HL-60 (cell line): ENCODE data around the gene LMNTD1.

ENCODE experiments used
- DNase-seq, 2 experiments: peaks; one replicate each; pipeline ENCODE4 v3.0.0-alpha.2; 2010 to 2020; ENCODE audit warnings: low read depth in 1 of 2, low spot score in 1 of 2
- H3K27ac ChIP-seq: fragments of 250-450 bp; sonication (Bioruptor Pico); replicated peaks from 2 replicates; pipeline ENCODE4 v1.5.1; 2020; ENCODE audit warnings: mild to moderate bottlenecking, moderate library complexity
- H3K27me3 ChIP-seq: fragments of 250-450 bp; sonication (Bioruptor Pico); 2 replicates; pipeline ENCODE4 v1.5.1; 2021; ENCODE audit warnings: mild to moderate bottlenecking, moderate library complexity; ENCODE audit not compliant: insufficient read depth, poor library complexity, severe bottlenecking
- H3K4me3 ChIP-seq: replicated peaks from 2 replicates; pipeline ENCODE4 v1.5.1; 2011; ENCODE audit warnings: mild to moderate bottlenecking, control low read depth, low read length; ENCODE audit not compliant: insufficient read depth
- CTCF ChIP-seq: IDR thresholded peaks from one replicate; pipeline ENCODE4 v1.5.1; 2011; ENCODE audit warnings: low read length, control low read depth, inconsistent platforms; ENCODE audit not compliant: insufficient read depth
- GABPA ChIP-seq: IDR thresholded peaks from 2 replicates; pipeline ENCODE4 v1.6.1; 2012; ENCODE audit warnings: low read depth
- POLR2AphosphoS5 ChIP-seq: IDR thresholded peaks from 2 replicates; pipeline ENCODE4 v1.6.1; 2012; ENCODE audit warnings: low read depth
- SPI1 ChIP-seq: IDR thresholded peaks from 2 replicates; pipeline ENCODE4 v1.6.1; 2012; ENCODE audit warnings: low read depth, mild to moderate bottlenecking, borderline replicate concordance
- TF ChIP-seq, protein P1 (sequence below): IDR thresholded peaks from 2 replicates; pipeline ENCODE4 v1.6.1; 2012; ENCODE audit warnings: low read depth; ENCODE audit not compliant: insufficient replicate concordance

The LMNTD1 gene

GRCh38 chr12:25583545-25583944, 30.5 kb upstream of the LMNTD1 start:
- no peak overlapping the region for H3K4me3 ChIP-seq
- TF ChIP-seq CTCF (no peak), GABPA (no peak), POLR2AphosphoS5 (no peak), SPI1 (no peak)
- TF ChIP-seq, protein P1, sequence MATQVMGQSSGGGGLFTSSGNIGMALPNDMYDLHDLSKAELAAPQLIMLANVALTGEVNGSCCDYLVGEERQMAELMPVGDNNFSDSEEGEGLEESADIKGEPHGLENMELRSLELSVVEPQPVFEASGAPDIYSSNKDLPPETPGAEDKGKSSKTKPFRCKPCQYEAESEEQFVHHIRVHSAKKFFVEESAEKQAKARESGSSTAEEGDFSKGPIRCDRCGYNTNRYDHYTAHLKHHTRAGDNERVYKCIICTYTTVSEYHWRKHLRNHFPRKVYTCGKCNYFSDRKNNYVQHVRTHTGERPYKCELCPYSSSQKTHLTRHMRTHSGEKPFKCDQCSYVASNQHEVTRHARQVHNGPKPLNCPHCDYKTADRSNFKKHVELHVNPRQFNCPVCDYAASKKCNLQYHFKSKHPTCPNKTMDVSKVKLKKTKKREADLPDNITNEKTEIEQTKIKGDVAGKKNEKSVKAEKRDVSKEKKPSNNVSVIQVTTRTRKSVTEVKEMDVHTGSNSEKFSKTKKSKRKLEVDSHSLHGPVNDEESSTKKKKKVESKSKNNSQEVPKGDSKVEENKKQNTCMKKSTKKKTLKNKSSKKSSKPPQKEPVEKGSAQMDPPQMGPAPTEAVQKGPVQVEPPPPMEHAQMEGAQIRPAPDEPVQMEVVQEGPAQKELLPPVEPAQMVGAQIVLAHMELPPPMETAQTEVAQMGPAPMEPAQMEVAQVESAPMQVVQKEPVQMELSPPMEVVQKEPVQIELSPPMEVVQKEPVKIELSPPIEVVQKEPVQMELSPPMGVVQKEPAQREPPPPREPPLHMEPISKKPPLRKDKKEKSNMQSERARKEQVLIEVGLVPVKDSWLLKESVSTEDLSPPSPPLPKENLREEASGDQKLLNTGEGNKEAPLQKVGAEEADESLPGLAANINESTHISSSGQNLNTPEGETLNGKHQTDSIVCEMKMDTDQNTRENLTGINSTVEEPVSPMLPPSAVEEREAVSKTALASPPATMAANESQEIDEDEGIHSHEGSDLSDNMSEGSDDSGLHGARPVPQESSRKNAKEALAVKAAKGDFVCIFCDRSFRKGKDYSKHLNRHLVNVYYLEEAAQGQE: no peak
- no peak overlapping the region for H3K27ac ChIP-seq
- H3K27me3 ChIP-seq: no peaks in the 10 kb centered on the region
- DNase-seq: no peak

DNA sequence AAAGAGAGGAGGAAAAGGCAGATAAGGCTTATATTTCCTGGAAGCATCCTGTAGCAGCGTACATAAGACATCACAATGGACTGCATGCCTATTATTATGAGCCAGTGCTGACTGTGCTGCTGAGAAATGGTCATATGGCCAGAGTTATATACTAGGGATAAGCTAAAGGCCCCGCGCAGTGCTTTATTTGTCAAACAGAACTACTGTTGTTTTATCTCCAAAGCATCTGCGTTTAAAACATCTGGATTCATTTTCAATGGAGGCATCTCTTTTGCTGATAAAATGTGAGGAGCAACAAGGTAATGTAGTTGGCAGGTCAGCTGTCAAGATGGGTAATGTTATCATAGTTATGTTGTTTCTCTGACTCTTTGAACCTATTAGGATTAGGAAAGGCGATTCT, 28.0 kb upstream of the LMNTD1 start:
- Histone ChIP-seq H3K27me3 (no peaks in the 10 kb centered on the region), H3K27ac (no peak overlapping the region), H3K4me3 (no peak overlapping the region)
- no peak for TF ChIP-seq GABPA
- no peak for TF ChIP-seq CTCF
- TF ChIP-seq, protein P1: no peak
- no peak for DNase-seq

DNA sequence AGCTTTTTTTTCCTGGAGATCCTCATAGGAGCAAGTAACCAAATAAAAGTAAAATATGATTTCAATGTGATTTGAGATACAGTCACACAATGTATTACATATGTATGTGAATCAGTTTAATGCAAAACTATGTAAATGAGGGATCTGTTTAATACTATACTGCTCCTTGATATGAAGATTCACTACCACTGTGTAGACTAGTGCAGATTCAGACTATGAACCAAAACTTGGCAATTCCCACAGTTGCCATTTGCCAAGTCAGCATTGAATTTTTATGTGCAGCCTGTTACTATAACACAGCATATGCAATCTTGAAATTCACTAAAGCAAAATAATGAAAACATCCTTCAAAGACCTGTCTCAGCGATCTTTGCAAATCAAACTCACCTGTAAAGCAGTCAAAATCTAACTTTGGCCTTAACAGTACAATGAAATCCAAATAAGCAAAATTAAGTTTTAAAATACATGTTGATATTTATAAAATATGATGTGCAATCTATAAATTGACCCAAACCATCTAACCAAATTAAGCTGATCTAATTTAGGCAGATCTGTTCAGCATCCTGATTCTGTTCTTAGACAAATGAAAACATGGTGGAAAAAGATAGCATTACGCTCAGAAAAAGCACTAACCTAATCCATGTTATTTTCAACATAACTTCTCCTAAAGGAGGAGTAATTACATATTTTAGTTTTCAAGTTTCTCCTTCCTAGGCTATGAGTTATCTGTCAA, 25.5 kb upstream of the LMNTD1 start:
- no peaks in the 10 kb centered on the region for H3K27me3 ChIP-seq
- DNase-seq: no peak
- TF ChIP-seq POLR2AphosphoS5 (no peak), CTCF (no peak), SPI1 (no peak), GABPA (no peak)
- TF ChIP-seq, protein P1: no peak
- no peak overlapping the region for H3K27ac ChIP-seq
- no peak overlapping the region for H3K4me3 ChIP-seq
